ENCODE results near the gene XYLT1.
"Not testable (repeated sequence)": the region's sequence is repeated elsewhere in the genome, so short reads cannot be mapped to it uniquely, and the experiment has no call there.

XYLT1 gene

DNA sequence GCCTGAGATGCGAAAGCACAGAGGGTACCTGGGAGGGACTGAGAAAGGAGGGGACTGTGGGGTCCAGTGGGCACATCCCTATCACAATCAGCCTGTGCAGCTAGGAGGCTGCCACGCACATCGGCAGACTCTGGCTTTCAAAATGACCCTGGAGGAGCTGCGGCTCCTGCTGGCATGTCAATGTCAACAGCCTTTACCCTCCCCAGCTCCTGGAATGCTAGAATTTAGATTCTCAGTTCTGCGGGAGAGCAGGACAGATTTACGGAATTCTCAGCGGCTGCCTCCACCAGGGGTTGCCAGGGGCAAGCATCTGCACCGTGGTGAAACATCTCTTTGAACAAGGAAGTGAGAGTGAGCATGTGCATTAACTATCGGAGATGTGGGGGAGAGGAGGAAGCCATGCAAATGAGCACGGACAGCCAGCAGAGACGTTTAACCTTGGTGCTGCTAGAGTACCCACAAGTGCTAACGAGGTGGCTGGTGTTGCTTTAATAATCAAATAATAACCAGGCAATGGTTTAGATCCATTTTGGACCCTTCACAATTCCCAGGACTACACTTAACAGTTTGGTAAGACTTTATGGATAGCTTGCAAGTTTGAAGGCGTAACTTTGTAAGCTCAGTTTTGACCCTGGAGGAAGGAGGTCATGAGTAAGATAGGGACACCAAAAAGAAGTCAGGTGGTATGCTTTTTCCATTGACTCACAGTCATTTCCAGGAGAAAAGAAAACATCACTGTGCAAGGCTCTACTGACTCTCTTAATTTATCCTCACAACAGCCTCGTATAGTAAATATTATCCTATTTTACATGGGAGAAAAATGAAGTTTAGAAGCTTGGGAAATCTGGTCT, 54.1 kb downstream of the XYLT1 start:
- peak overlapping the region; percentile 86 for H3K27ac Mint-ChIP-seq
- peak overlapping the region; percentile 74 for H3K4me3 Mint-ChIP-seq
- peaks cover 5% of the 10 kb centered on the region for H3K36me3 Mint-ChIP-seq
- ATAC-seq (ENCODE audit: low read depth) = peak; percentile 99
- peaks cover 2% of the 10 kb centered on the region for H3K9me3 Mint-ChIP-seq
- DNase-seq (ENCODE audit: low spot score in 2 of 2) = peak; percentile 57 to 71
- no peaks in the 10 kb centered on the region for H3K27me3 Mint-ChIP-seq
- H3K4me1 Mint-ChIP-seq = peaks cover 49% of the 10 kb centered on the region

DNA sequence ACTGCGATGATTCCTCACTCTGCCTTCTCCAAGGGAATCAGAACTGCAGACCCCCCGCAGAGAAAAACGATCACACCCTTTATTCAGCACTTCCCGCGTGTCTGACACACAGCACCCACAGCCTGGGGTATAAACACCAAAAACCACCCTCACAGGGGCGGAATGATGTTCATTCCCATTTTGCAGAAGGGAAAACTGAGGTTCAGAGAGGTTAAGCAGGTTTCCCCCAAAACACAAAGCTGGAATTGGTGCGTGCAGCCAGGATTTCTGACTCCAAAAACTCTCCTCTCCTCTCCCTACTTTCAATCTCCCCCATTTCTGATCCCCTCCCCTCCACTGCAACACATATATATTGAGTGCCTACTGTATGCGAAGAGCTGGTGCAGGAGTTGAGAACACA, 55.8 kb downstream of the XYLT1 start:
- Mint-ChIP-seq H3K4me1 (peaks cover 53% of the 10 kb centered on the region), H3K4me3 (peak overlapping the region; percentile 64)
- no peak for DNase-seq (ENCODE audit: low spot score in 2 of 2)

DNA sequence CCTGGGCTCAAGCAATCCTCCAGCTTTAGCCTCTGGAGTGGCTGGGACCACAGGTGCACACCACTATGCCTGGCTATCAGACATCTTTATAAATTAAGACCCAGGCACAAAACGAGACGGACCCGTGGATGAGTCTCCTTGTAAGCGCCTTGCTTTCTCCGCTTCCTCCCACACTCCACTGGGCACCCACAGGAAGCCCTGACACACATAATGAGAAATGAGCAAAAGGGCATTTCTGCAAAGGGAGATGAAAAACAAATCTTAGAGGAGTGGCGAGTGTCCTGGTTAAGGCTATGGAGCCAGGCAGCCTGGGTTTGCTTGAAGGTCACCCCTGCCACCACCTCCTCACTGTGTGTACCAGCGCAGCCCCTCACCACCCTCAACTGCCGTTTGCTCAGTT, 56.3 kb downstream of the XYLT1 start:
- H3K4me1 Mint-ChIP-seq = peaks cover 53% of the 10 kb centered on the region
- DNase-seq (ENCODE audit: low spot score in 2 of 2) = peak; percentile 19 to 27

More for the DNA sequence above, 55.8 kb downstream of the XYLT1 start:
- ATAC-seq (ENCODE audit: low read depth) = no peak
- no peaks in the 10 kb centered on the region for H3K27me3 Mint-ChIP-seq
- H3K9me3 Mint-ChIP-seq = peaks cover 2% of the 10 kb centered on the region
- peak overlapping the region; percentile 86 for H3K27ac Mint-ChIP-seq
- H3K36me3 Mint-ChIP-seq = peaks cover 5% of the 10 kb centered on the region

DNA sequence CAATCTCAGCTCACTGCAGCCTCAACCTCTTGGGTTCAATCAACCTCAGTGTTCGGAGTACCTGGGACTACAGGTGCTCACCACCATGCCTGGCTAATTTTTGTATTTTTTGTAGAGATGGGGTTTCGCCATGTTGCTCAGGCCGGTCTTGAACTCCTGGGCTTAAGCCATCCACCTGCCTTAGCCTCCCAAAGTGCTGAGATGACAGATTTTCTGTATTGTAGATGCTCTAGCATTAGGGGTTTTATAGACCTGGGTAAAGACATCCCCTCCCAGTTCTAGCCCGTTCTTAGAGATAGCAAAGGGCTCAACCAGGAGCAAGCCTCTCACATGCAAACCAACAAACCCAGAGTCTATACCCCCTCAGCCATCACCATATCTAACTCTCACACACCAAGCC, 57.3 kb downstream of the XYLT1 start:
- ATAC-seq (ENCODE audit: low read depth) (no peak), DNase-seq (ENCODE audit: low spot score in 2 of 2) (no peak)
- peaks cover 2% of the 10 kb centered on the region for H3K9me3 Mint-ChIP-seq
- no peaks in the 10 kb centered on the region for H3K27me3 Mint-ChIP-seq
- H3K36me3 Mint-ChIP-seq = peaks cover 5% of the 10 kb centered on the region
- H3K4me3 Mint-ChIP-seq = peak overlapping the region; percentile 15
- H3K4me1 Mint-ChIP-seq = peaks cover 61% of the 10 kb centered on the region
- peak overlapping the region; percentile 86 for H3K27ac Mint-ChIP-seq

More for the DNA sequence above, 56.3 kb downstream of the XYLT1 start:
- peak; percentile 45 for ATAC-seq (ENCODE audit: low read depth)
- Mint-ChIP-seq H3K27ac (peak overlapping the region; percentile 86), H3K36me3 (peaks cover 5% of the 10 kb centered on the region), H3K27me3 (no peaks in the 10 kb centered on the region), H3K9me3 (peaks cover 2% of the 10 kb centered on the region), H3K4me3 (peak overlapping the region; percentile 64)

DNA sequence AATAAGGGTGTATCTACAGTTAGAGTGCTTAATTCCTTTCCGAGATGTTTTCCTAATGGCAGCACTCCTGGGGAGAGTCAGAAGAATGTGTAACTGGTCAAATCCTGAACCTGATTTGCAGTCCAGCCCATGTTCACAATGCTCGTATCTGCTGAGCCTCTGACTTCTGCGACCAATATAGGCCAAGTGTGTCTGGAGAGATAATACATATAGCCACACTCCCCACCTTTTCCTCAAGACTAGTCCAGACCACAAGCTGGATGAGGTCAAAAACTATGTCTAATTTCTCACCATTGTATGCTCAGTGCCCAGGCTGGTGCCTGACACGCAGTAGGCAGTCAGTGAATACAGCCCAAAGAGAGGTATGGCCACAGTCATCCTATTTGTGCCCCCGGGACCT, 58.0 kb downstream of the XYLT1 start:
- DNase-seq (ENCODE audit: low spot score in 2 of 2) (no peak), ATAC-seq (ENCODE audit: low read depth) (no peak)
- H3K27ac Mint-ChIP-seq = peak overlapping the region; percentile 86
- no peaks in the 10 kb centered on the region for H3K27me3 Mint-ChIP-seq
- no peak overlapping the region for H3K4me3 Mint-ChIP-seq
- peaks cover 4% of the 10 kb centered on the region for H3K36me3 Mint-ChIP-seq
- peaks cover 59% of the 10 kb centered on the region for H3K4me1 Mint-ChIP-seq
- H3K9me3 Mint-ChIP-seq = peaks cover under 1% of the 10 kb centered on the region

DNA sequence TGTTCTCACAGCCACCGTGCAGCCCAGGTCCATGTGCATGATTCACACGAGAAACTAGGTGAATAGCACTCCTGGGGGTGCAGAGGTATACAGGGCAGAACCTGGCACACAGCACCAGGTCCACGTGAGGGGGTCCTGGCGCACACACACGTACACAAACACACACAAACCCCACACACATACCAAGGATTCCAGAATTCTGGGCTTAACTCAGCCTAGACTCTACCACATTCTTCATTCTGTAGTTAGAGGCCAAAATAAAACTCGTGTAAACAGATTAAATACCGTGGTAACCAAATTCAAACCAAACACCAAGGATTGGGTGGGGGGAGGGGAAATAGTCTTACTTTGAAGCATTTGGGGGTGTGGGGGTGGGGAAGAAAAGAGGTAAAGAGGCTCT, 58.5 kb downstream of the XYLT1 start:
- Mint-ChIP-seq H3K27ac (peak overlapping the region; percentile 8), H3K4me1 (peaks cover 53% of the 10 kb centered on the region)

DNA sequence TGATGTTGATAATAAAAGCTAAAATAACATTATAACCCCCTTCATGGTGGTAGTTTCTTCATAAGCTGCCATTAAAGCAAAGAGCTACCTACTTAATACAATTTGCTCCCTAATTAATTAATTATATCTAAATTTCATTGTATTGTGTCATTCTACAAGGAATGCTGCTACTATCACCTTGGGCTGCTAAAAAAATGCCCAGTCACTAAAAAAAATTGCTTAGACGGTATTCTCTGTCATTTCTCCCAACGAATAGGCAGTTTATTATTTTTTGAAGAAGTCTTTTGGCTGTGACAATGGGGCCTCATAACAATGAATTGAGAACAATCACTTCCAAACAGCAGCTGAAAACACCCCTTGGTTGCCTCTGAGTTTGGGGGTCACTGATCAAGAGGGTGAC, 59.5 kb downstream of the XYLT1 start:
- Mint-ChIP-seq H3K9me3 (no peaks in the 10 kb centered on the region), H3K4me1 (peaks cover 49% of the 10 kb centered on the region), H3K36me3 (peaks cover 2% of the 10 kb centered on the region), H3K4me3 (no peak overlapping the region), H3K27ac (peak overlapping the region; percentile 72), H3K27me3 (no peaks in the 10 kb centered on the region)
- DNase-seq (ENCODE audit: low spot score in 2 of 2) (no peak), ATAC-seq (ENCODE audit: low read depth) (no peak)

More for the DNA sequence above, 58.5 kb downstream of the XYLT1 start:
- Mint-ChIP-seq H3K4me3 (no peak overlapping the region), H3K36me3 (peaks cover 2% of the 10 kb centered on the region), H3K27me3 (no peaks in the 10 kb centered on the region), H3K9me3 (no peaks in the 10 kb centered on the region)
- ATAC-seq (ENCODE audit: low read depth) (no peak), DNase-seq (ENCODE audit: low spot score in 2 of 2) (no peak)

DNA sequence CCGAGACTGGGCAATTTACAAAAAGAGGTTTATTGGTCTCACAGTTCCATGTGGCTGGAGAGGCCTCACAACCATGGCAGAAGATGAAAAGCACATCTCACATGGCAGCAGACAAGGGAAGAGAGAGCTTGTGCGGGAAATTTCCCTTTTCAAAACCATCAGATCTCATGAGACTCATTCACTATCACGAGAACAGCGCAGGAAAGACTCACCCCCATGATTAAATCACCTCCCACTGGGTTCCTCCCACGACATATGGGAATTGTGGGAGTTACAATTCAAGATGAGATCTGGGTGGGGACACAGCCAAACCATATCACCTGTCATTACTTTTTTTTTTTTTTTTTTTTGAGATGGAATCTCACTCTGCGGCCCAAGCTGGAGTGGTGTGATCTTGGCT, 60.4 kb downstream of the XYLT1 start:
- not testable (repeated sequence) for H3K36me3 Mint-ChIP-seq; ATAC-seq (ENCODE audit: low read depth); DNase-seq (ENCODE audit: low spot score in 2 of 2); H3K9me3 Mint-ChIP-seq; H3K4me3 Mint-ChIP-seq; H3K27me3 Mint-ChIP-seq
- peaks cover 41% of the 10 kb centered on the region for H3K4me1 Mint-ChIP-seq
- peak overlapping the region; percentile 80 for H3K27ac Mint-ChIP-seq

DNA sequence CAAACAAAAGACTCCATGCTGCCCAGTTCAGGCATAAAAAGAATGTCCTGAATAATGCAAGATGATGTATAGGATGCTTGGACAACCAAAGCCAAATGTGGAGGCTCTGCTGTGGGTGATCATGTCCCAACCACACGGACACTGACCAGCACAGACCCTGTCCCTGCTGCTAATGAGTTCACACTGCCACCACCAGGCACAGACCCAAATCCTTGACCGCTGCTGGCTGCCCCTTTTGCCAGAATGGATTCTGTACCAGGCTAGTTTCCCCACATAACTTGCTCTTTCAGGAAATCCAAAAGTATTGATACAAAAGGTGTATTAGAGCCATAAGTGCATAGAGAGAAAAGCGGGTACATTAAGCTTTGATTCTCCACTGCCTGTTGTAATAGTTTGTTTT, 60.9 kb downstream of the XYLT1 start:
- ATAC-seq (ENCODE audit: low read depth) = no peak
- peak overlapping the region; percentile 80 for H3K27ac Mint-ChIP-seq
- no peak for DNase-seq (ENCODE audit: low spot score in 2 of 2)

DNA sequence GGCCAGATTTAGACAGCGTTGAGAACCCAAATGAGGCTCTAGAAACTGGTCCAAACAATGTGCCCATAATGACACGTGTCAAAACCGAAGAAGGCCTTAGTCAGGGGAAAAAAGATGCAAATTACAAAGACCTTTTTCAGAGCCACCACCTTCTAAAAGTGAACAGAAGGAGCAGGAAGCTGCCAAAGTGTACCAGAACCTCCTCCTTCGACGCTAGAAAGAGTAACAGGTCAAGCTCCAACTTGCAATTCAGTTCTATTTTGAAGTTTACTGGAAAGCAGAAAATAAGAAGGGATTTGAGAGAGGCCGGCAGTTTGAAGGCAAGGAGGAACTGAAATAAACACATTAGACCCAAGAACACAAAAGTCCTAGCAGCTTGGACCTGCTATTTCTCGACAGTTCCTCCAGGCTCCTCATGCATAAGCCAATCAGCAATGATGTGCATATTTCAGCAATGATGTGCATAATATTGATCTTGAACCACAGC, 61.8 kb downstream of the XYLT1 start:
- ATAC-seq (ENCODE audit: low read depth) (peak; percentile 85), DNase-seq (ENCODE audit: low spot score in 2 of 2) (no peak)
- peak overlapping the region; percentile 94 for H3K27ac Mint-ChIP-seq
- peak overlapping the region; percentile 78 for H3K4me3 Mint-ChIP-seq
- no peaks in the 10 kb centered on the region for H3K9me3 Mint-ChIP-seq
- peaks cover 34% of the 10 kb centered on the region for H3K4me1 Mint-ChIP-seq
- H3K36me3 Mint-ChIP-seq = peaks cover 2% of the 10 kb centered on the region
- H3K27me3 Mint-ChIP-seq = no peaks in the 10 kb centered on the region

More for the DNA sequence above, 60.9 kb downstream of the XYLT1 start:
- Mint-ChIP-seq H3K36me3 (peaks cover 2% of the 10 kb centered on the region), H3K4me1 (peaks cover 37% of the 10 kb centered on the region), H3K9me3 (no peaks in the 10 kb centered on the region), H3K4me3 (no peak overlapping the region), H3K27me3 (no peaks in the 10 kb centered on the region)

DNA sequence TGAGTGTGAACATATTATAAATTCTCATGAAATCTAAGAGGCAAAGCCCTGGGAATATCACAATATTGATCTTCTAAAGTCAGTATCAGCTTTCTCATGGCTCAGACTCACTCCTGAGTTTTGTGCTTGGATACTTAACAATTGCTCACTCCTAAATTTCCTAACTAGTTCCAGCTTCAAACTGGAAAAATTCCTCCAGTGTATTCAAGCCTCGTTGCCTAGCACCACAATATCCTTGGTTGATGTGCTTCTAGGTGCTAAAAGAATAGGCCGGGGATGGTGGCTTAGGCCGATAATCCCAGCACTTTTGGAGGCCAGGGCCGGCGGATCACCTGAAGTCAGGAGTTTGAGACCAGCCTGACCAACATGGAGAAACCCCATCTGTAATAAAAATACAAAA, 62.5 kb downstream of the XYLT1 start:
- DNase-seq (ENCODE audit: low spot score in 2 of 2) = no peak
- no peaks in the 10 kb centered on the region for H3K27me3 Mint-ChIP-seq
- H3K4me1 Mint-ChIP-seq = peaks cover 28% of the 10 kb centered on the region
- H3K36me3 Mint-ChIP-seq = peaks cover 2% of the 10 kb centered on the region
- no peaks in the 10 kb centered on the region for H3K9me3 Mint-ChIP-seq
- peak overlapping the region; percentile 94 for H3K27ac Mint-ChIP-seq
- no peak overlapping the region for H3K4me3 Mint-ChIP-seq
- ATAC-seq (ENCODE audit: low read depth) = no peak

DNA sequence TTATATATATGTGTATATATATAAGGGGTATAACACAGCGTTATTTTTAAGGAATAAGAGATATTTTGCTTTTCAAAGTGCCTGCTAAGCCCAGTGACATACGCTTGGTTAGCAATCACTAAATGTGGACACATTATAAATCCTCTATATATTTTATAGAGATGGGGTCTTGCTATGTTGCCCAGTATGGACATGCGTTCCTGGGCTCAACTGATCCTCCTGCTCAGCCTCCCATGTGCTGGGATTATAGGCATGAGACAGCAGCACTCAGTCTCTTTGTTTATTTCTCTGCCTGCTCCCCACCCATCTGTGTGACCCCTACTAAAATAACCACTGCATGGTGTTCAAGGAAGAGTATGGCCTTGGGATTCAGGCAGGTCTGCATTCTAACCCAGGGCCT, 63.4 kb downstream of the XYLT1 start:
- no peak overlapping the region for H3K4me3 Mint-ChIP-seq
- no peaks in the 10 kb centered on the region for H3K9me3 Mint-ChIP-seq

DNA sequence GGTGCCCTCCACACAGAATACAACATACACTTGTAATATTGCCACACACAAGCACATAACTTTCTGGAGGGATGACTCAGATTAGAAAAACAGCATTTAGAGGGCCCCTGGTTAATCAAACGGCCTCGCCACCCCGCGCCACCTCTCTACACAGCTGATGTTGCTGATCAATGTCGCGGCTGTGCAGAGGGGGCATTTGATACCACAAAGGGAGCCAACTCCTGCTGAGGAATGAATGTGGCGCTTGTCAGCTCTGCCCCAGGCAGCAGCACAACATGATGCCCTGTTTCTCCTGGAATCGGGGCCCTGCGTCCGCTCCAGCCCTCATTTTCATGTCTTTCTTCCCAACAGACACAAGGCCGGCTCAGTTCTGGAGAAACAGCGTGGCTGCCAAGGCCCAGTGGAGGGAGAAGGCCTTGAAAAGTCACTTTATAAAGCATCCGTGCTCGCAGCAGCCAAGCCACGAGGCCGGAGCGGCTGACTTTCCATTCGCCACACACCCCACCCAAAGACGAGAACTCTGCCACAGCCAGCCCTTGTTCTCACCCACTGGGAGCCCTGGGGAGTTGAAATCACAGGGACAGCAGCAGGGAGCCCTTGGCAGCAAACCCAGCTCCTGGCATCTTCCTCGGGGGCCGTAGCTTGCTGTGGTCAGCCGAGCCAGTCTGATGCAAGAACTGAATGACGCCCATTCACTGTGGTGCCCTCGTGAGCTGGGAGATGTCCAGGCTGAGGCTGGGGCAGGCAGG, 65.6 kb downstream of the XYLT1 start:
- no peaks in the 10 kb centered on the region for H3K27me3 Mint-ChIP-seq
- ATAC-seq (ENCODE audit: low read depth) (no peak), DNase-seq (ENCODE audit: low spot score in 2 of 2) (no peak)
- H3K4me1 Mint-ChIP-seq = peaks cover 23% of the 10 kb centered on the region
- H3K36me3 Mint-ChIP-seq = peaks cover 6% of the 10 kb centered on the region
- H3K9me3 Mint-ChIP-seq = no peaks in the 10 kb centered on the region
- H3K27ac Mint-ChIP-seq = no peak overlapping the region
- H3K4me3 Mint-ChIP-seq = no peak overlapping the region

More for the DNA sequence above, 63.4 kb downstream of the XYLT1 start:
- DNase-seq (ENCODE audit: low spot score in 2 of 2) (no peak), ATAC-seq (ENCODE audit: low read depth) (no peak)
- Mint-ChIP-seq H3K36me3 (peaks cover 2% of the 10 kb centered on the region), H3K27me3 (no peaks in the 10 kb centered on the region), H3K27ac (no peak overlapping the region), H3K4me1 (peaks cover 24% of the 10 kb centered on the region)

DNA sequence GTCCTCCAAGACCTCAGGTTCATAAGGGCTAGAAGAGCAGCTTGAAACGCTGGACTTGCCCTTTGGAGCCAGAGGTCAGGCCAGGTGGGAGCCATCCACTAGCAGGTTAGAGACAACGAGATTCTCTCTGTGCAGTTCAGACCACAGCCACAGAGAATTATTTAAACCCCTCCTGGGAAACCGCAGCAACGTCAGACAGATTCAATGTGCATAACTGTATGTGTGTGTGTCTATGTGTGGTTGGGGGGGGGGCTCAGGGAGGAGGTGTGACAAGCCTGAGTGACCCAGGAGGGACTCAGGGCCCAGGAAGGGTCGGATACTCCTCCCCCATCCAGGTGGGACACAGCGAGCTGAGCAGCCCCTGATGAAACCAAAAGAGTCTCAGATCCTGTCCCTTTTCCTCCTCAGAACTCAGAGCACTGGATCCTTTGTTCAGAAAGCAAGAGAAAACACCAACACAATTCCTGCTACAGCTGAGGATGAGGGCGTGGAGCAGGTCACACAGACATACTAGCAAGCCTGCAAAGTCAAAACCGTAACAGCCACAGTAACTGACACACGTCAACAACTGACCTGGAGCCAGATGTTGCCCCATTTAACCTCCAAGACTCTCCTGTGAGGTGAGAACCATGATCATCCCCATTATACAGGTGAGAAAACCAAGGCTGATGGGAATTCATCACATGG, 66.8 kb downstream of the XYLT1 start:
- Mint-ChIP-seq H3K4me1 (peaks cover 17% of the 10 kb centered on the region), H3K36me3 (peaks cover 6% of the 10 kb centered on the region), H3K4me3 (no peak overlapping the region), H3K27me3 (no peaks in the 10 kb centered on the region), H3K9me3 (no peaks in the 10 kb centered on the region), H3K27ac (no peak overlapping the region)
- ATAC-seq (ENCODE audit: low read depth) (no peak), DNase-seq (ENCODE audit: low spot score in 2 of 2) (no peak)
